ENCODE results near the gene FUCA2.
"Not testable (repeated sequence)": the region's sequence is repeated elsewhere in the genome, so short reads cannot be mapped to it uniquely, and the experiment has no call there.

The FUCA2 gene

DNA sequence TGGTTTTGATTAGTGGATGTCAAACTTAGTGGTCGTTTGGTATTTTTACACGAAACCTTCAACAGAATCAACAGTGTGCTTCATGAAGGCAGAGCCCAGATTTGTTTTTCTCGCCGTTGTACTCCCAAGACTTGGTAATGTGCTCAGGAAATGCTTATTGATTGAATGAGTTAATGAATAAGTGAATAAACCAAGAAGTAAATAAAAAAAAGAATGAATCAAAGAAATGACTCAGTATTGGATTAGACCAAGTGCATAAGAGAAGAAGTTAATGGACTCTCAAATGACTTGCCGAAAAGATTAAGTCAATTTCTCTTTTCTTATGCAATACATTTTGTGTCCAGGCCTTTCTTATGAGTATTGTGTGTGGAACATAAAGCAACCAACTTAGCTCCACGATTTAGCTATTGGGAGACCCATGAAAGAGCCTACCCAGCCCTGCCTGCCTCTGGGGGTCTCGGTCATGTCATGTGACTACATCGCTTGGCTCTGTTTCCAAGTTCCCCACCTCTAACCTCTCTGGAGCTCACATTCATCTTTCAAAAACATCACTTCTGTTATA is 10.6 kb upstream of the FUCA2 start:
- peaks cover 9% of the 10 kb centered on the region for H3K9me3 Mint-ChIP-seq
- peaks cover 5% of the 10 kb centered on the region for H3K27me3 Mint-ChIP-seq (ENCODE audit: low read depth)
- no peak overlapping the region for H3K27ac Mint-ChIP-seq
- peaks cover 7% of the 10 kb centered on the region for H3K4me1 Mint-ChIP-seq (ENCODE audit: low read depth)
- peaks cover 4% of the 10 kb centered on the region for H3K36me3 Mint-ChIP-seq (ENCODE audit: low read depth)
- no peak overlapping the region for H3K4me3 Mint-ChIP-seq

DNA sequence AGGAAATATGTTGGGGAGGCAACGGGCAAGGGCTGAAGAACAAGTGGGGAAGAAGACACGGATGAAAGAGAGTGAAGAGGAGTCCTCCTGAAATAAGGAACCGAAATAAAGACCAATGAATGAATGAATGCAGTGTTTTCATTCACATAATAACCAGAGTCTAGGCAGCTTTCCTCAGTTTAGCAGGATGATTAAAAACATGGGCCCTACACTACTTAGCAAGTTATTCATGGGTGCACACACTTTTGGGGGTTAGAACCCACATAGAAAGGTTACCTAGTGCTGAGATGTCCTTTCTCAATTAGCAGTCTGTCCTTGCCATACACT is 5.9 kb upstream of the FUCA2 start:
- H3K27ac Mint-ChIP-seq, result no peak overlapping the region
- H3K36me3 Mint-ChIP-seq (ENCODE audit: low read depth), result peaks cover 8% of the 10 kb centered on the region
- H3K9me3 Mint-ChIP-seq, result no peaks in the 10 kb centered on the region
- peaks cover 5% of the 10 kb centered on the region for H3K27me3 Mint-ChIP-seq (ENCODE audit: low read depth)
- H3K4me1 Mint-ChIP-seq (ENCODE audit: low read depth), result peaks cover 26% of the 10 kb centered on the region
- H3K4me3 Mint-ChIP-seq, result no peak overlapping the region

DNA sequence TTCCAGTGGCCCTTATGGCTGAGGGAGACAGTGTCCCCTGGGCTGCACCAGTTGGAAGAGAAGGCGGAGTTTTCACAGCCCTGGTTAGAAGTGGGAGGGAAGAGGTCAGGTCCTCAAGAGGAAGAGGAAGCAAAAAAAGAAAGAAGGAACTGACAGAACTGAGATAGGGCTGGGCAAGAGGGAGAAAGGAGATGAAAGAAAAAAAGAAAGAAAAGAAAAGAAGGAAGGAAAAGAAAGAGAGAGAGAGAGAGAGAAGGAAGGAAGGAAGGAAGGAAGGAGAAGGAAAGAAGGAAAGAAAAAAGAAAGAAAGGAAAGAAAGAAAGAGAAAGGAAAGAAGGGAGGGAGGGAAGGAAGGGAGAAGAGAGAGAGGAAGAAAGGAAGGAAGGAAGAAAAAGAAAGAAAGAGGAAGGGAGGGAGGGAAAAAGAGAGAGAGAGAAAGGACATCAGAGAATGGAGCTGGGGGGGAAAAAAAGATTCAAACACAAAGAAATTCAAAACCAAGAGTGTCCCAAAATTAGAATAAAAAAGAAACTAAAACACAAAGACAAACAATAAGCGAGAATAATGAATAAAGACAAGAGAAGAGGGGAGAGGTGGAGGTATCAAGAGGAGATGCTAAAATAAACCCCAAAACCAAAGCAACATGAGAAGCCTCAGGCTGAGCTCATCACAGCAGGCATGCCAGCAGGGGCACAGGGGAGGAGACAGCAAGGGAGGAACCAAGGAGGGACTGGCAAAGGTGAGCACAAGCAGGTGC is 5.3 kb upstream of the FUCA2 start:
- Mint-ChIP-seq H3K36me3 (ENCODE audit: low read depth) (peaks cover 8% of the 10 kb centered on the region), H3K4me1 (ENCODE audit: low read depth) (peaks cover 28% of the 10 kb centered on the region), H3K4me3 (no peak overlapping the region), H3K9me3 (no peaks in the 10 kb centered on the region), H3K27ac (no peak overlapping the region), H3K27me3 (ENCODE audit: low read depth) (peaks cover 5% of the 10 kb centered on the region)

DNA sequence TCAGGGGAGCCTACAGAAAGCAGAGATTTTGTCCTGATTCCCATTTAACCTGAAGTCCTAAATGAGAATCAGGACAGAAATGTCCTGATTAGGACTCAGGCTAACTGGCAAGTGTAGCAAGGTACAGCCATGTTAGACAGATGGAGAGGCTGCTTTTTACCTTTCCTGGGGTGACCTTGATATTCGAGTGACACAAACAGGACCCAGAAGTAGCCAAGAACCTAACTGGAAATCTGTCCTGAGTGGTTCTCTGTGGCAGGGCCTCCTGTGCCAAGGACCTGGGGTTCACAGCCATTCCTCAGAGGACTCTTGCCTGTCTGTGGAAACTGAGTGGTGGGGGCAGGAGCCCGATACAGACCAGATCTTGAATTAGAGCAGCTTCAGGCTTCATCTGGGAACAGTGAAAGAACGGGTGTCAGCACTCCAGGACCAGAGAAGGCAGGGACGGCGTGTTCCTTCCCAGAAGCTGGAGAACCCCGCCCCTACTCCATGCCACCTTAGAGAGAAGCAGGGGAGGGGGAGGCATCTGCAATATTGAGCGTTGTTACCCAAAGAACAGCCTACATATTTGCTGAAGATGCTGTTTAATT is 4.3 kb upstream of the FUCA2 start:
- Mint-ChIP-seq H3K27ac (no peak overlapping the region), H3K4me1 (ENCODE audit: low read depth) (peaks cover 28% of the 10 kb centered on the region), H3K4me3 (no peak overlapping the region), H3K36me3 (ENCODE audit: low read depth) (peaks cover 11% of the 10 kb centered on the region), H3K27me3 (ENCODE audit: low read depth) (peaks cover 5% of the 10 kb centered on the region), H3K9me3 (no peaks in the 10 kb centered on the region)

DNA sequence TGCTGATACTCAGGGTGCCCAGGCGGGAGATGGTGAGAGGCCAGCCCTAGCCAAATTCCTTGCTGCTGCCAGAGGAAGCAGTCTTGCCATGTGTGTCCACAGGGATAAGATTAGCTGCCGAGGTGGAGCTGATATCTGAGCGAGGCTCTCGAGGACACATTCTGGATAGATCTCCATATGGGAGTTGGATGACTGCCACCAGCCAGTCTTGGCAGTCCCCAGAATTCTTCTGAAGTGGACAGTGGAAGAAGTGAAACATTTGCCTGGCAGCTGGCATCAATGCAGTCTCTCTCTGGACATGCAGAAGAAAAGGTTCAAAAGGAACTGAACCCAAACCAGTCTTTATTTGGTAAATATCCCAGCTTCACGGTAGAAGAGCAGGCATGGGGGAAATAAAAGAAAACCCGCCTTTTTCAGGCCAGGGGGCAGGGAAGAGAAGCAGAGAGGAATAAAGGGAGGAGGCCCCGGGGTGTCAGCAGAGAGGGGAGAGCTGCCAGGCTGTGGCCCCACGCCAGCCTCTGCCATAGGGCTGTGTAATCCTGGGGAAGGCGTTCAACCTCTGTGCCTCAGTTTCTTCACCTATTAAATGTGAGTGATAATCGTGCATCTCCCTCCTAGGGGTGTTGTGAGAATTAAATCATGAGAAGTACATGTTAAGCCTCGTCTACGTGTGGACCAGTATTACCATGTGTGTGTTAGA is 3.7 kb upstream of the FUCA2 start:
- Mint-ChIP-seq H3K27me3 (ENCODE audit: low read depth) (peaks cover 5% of the 10 kb centered on the region), H3K4me3 (no peak overlapping the region), H3K27ac (no peak overlapping the region), H3K4me1 (ENCODE audit: low read depth) (peaks cover 31% of the 10 kb centered on the region), H3K36me3 (ENCODE audit: low read depth) (peaks cover 11% of the 10 kb centered on the region), H3K9me3 (no peaks in the 10 kb centered on the region)

DNA sequence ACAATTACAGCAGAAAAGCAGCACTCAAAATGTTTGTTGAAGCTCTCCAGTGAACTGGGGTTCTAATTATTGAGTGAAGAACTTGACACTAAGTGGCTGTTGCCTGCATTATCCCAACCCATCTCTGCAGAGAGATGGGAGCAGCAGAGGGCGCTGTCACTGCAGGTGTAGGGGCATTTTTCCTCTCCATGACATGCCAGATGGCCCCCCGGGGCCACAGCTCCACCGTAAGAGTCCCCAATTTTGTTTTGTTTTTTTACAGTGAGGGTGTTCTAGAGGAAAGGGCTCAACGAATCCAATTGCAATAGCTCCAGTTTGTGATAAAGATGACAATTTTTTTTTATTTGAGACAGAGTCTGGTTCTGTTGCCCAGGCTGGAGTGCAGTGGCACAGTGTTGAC is 1.9 kb upstream of the FUCA2 start:
- peak overlapping the region; percentile 43 for H3K4me3 Mint-ChIP-seq
- peaks cover 42% of the 10 kb centered on the region for H3K4me1 Mint-ChIP-seq (ENCODE audit: low read depth)
- peaks cover 9% of the 10 kb centered on the region for H3K36me3 Mint-ChIP-seq (ENCODE audit: low read depth)
- H3K9me3 Mint-ChIP-seq, result no peaks in the 10 kb centered on the region
- no peaks in the 10 kb centered on the region for H3K27me3 Mint-ChIP-seq (ENCODE audit: low read depth)
- H3K27ac Mint-ChIP-seq, result peak overlapping the region; percentile 37

DNA sequence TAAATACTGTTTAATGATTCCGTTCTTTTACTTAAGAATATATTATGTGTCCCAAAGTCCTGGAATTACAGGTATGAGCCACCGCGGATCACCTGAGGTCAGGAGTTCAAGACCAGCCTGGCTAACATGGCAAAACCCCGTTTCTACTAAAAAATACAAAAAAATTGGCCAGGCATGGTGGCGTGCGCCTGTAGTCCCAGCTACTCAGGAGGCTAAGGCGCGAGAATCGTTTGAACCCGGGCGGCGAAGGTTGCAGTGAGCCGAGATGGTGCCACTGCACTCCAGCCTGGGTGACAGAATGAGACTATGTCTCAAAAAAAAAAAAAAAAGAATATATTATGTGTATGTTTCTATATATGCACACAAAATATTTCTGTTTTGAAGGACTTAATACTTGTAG is 1.2 kb downstream of the FUCA2 start:
- Mint-ChIP-seq H3K4me1 (ENCODE audit: low read depth) (peaks cover 37% of the 10 kb centered on the region), H3K27ac (peak overlapping the region; percentile 92), H3K4me3 (peak overlapping the region; percentile 94), H3K36me3 (ENCODE audit: low read depth) (peaks cover 27% of the 10 kb centered on the region)
- not testable (repeated sequence) for H3K27me3 Mint-ChIP-seq (ENCODE audit: low read depth); H3K9me3 Mint-ChIP-seq

DNA sequence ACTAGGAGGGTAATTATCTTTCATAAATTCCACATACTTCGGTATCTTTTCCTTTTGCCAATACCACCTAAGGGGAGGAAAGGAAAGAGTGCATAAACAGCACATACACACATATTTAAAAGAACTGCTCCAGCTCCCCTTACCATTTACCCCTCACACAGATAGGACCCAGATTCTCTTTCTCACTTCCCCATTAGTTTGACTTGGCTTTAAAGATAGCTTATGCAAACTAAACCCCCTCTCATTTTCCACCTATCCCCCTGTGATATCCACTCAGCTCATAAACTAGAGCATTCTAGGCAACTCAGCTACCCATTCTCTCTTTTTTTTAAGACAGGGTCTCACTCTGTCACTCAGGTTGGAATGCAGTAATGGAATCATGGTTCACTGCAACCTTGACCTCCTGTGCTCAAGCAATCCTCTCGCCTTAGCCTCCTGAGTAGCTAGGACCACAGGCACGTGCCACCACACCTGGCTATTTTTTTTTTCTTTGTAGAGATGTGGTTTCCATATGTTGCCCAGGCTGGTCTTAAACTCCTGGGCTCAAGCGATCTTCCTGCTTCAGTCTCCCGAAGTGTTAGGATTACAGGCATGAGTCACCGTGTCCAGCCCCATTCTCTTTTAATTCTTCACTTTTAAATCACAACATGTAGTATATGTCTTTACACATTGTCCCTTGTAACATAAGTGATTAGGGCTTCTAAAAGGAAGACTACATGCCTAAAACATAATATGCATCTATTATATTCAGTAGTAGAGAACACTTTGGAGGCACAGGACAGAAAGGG is 4.0 kb downstream of the FUCA2 start:
- Mint-ChIP-seq H3K4me3 (no peak overlapping the region), H3K27me3 (ENCODE audit: low read depth) (no peaks in the 10 kb centered on the region), H3K27ac (no peak overlapping the region), H3K36me3 (ENCODE audit: low read depth) (peaks cover 22% of the 10 kb centered on the region), H3K9me3 (no peaks in the 10 kb centered on the region), H3K4me1 (ENCODE audit: low read depth) (peaks cover 28% of the 10 kb centered on the region)

DNA sequence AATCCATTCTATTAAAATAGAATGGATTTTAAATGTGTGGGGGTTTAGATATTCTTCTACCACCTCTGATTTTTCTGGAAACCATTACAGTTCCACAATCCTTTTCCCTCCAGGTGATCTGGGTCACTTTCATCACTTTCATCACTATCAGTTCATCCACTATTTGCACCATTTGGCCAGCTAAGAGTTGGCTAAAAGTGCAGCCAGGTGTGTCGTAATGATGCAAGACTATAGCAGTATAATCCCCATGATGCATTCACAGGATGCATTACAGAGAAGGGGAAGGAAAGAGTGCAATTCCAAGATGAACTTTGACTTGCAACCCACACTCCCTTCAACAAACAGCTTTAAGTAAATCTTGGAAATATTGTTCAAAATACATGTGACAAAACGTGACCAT is 4.9 kb downstream of the FUCA2 start:
- Mint-ChIP-seq H3K9me3 (no peaks in the 10 kb centered on the region), H3K27ac (no peak overlapping the region), H3K4me3 (no peak overlapping the region), H3K4me1 (ENCODE audit: low read depth) (peaks cover 24% of the 10 kb centered on the region), H3K27me3 (ENCODE audit: low read depth) (no peaks in the 10 kb centered on the region), H3K36me3 (ENCODE audit: low read depth) (peaks cover 22% of the 10 kb centered on the region)

DNA sequence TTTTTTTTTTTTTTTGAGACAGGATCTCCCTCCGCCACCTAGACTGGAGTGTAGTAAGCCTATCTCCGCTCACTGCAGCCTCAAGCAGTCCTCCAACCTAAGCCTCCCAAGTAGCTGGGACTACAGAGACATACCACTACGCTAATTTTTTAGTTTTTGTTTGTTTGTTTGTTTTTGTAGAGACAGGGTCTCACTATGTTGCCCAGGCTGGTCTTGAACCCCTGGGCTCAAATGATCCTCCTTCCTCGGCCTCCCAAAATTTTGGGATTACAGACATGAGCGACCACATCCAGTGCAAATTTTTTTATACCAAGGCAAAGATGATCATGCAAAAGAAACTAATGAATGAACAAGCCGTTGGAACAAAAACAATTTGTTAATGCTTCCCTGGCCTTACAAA is 5.3 kb downstream of the FUCA2 start:
- Mint-ChIP-seq H3K9me3 (no peaks in the 10 kb centered on the region), H3K27ac (no peak overlapping the region), H3K27me3 (ENCODE audit: low read depth) (no peaks in the 10 kb centered on the region), H3K4me3 (no peak overlapping the region), H3K4me1 (ENCODE audit: low read depth) (peaks cover 24% of the 10 kb centered on the region), H3K36me3 (ENCODE audit: low read depth) (peaks cover 22% of the 10 kb centered on the region)

DNA sequence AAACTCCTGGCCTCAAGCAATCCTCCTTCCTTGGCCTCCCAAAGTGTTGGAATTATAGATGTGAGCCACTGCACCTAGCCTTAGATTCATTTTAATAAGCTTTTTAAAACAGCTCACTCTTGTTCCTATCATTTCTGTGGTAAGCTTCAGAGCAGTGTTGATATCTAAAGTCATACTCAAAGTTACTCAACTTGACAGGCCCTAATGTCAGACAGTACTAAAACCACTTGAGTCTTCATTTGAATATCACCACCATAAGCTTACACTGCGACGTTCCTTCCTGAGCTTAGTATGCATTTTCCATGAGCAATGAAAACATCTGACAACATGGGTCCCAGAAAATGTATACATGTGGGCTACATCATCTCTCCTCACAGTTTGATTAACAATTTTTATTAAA is 6.0 kb downstream of the FUCA2 start:
- Mint-ChIP-seq H3K4me1 (ENCODE audit: low read depth) (peaks cover 17% of the 10 kb centered on the region), H3K9me3 (no peaks in the 10 kb centered on the region), H3K27ac (no peak overlapping the region), H3K36me3 (ENCODE audit: low read depth) (peaks cover 23% of the 10 kb centered on the region), H3K27me3 (ENCODE audit: low read depth) (no peaks in the 10 kb centered on the region), H3K4me3 (no peak overlapping the region)

DNA sequence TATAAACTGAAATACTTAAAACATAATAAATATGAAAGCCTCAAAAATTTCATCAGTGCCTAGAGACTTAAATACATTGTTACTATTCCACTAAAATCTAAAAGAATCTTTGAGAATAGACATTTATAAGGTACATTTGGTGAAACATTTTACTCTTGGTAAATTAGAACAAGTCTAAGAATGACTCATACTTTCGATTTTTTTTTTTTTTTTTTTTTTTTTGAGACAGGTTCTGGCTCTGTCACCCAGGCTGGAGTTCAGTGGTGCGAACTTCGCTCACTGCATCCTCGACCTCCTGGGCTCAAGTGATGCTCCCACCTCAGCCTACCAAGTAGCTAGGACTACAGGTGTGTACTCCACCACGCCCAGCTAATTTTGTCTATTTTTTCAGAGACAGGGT is 6.4 kb downstream of the FUCA2 start:
- Mint-ChIP-seq H3K27me3 (ENCODE audit: low read depth) (no peaks in the 10 kb centered on the region), H3K36me3 (ENCODE audit: low read depth) (peaks cover 26% of the 10 kb centered on the region), H3K4me3 (no peak overlapping the region), H3K9me3 (no peaks in the 10 kb centered on the region), H3K4me1 (ENCODE audit: low read depth) (peaks cover 17% of the 10 kb centered on the region), H3K27ac (no peak overlapping the region)

DNA sequence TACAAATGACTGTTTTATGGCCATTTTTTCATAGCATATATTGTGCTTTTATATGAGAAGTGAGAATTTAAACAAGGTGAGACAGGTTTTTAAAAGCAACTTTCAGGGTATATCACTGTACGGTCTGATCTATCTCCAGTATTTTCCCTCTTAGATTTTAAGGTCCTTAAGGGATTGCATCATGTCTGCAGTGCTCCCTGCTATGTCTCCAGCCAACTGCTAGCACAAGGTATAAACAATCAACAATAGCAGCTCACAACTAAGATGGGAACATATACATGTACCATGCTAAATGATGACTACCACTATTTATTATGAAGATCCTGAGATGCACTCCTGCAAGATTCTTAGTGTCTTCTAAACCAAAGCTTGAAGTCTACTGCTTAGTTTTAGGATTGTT is 7.2 kb downstream of the FUCA2 start:
- no peaks in the 10 kb centered on the region for H3K27me3 Mint-ChIP-seq (ENCODE audit: low read depth)
- no peak overlapping the region for H3K27ac Mint-ChIP-seq
- no peaks in the 10 kb centered on the region for H3K9me3 Mint-ChIP-seq
- peaks cover 32% of the 10 kb centered on the region for H3K36me3 Mint-ChIP-seq (ENCODE audit: low read depth)
- H3K4me1 Mint-ChIP-seq (ENCODE audit: low read depth), result peaks cover 13% of the 10 kb centered on the region
- H3K4me3 Mint-ChIP-seq, result no peak overlapping the region

DNA sequence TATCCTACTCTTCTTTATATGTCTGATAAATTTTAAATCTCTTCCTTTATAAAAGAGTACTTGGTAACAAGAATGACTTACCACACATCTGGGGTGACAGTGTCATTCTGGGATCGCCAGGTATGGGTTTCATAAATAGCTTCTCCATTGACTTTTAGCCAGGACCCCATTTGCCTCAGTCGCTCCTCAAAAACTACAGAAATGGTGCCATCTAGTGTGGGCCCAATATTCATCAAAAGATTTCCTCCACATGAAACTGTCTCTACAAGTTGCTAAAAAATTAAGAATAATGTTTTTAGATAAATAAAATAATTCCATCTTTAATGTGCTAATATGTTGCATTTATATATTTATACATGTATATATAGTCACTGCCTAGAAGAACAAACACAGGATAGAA is 9.7 kb downstream of the FUCA2 start:
- H3K27ac Mint-ChIP-seq, result no peak overlapping the region
- H3K9me3 Mint-ChIP-seq, result no peaks in the 10 kb centered on the region
- peaks cover 43% of the 10 kb centered on the region for H3K36me3 Mint-ChIP-seq (ENCODE audit: low read depth)
- H3K4me3 Mint-ChIP-seq, result no peak overlapping the region
- H3K4me1 Mint-ChIP-seq (ENCODE audit: low read depth), result peaks cover 20% of the 10 kb centered on the region
- H3K27me3 Mint-ChIP-seq (ENCODE audit: low read depth), result no peaks in the 10 kb centered on the region

Data from T-helper 1 cell treated with Interleukin-12 subunit alpha and Interleukin-12 subunit beta and Interleukin-4 antibody, amounts not matched to agents 30 μg/mL and 1 μg/mL, for 36 hours (primary cell).